GM23338 (cell line): ENCODE data around the gene LAMC2. TPM values are rescaled to one million over a fixed set of nuclear protein-coding genes. Genes with fewer than 3 reads are reported as not detected.

ENCODE experiments used
- ATAC-seq: fragments of 200-7000 bp; cut with Tn5 transposase; 3 replicates; pipeline ENCODE4 v1.9.1; 2020
- DNase-seq: peaks from one replicate; pipeline ENCODE4 v3.0.0-alpha.2; 2015; ENCODE audit warnings: low spot score
- H2AFZ ChIP-seq: fragments of 200-600 bp; sonication (generic); 2 replicates; pipeline ENCODE4 v1.8.0; 2016; ENCODE audit warnings: antibody characterized with exemption, mild to moderate bottlenecking, moderate library complexity
- H3F3A ChIP-seq: fragments of 200-600 bp; sonication (generic); replicated peaks from 2 replicates; pipeline ENCODE4 v1.8.0; 2017; ENCODE audit warnings: antibody characterized with exemption, mixed run types, low read depth
- H3K27ac ChIP-seq: fragments of 200-600 bp; sonication (generic); 2 replicates; pipeline ENCODE4 v1.6.1; 2016; ENCODE audit warnings: low read depth
- H3K27me3 ChIP-seq: fragments of 200-600 bp; sonication (generic); 2 replicates; pipeline ENCODE4 v1.8.0; 2016; ENCODE audit warnings: mild to moderate bottlenecking, mixed run types, moderate library complexity; ENCODE audit not compliant: insufficient read depth
- H3K36me3 ChIP-seq: fragments of 200-600 bp; sonication (generic); 2 replicates; pipeline ENCODE4 v1.8.0; 2016; ENCODE audit warnings: mild to moderate bottlenecking; ENCODE audit not compliant: insufficient read depth
- H3K4me1 ChIP-seq: fragments of 200-600 bp; sonication (generic); 2 replicates; pipeline ENCODE4 v1.8.0; 2016; ENCODE audit warnings: mild to moderate bottlenecking, moderate library complexity; ENCODE audit not compliant: insufficient read depth
- H3K4me2 ChIP-seq: fragments of 200-600 bp; sonication (generic); 2 replicates; pipeline ENCODE4 v1.7.1; 2017; ENCODE audit warnings: mixed run types
- H3K4me3 ChIP-seq: fragments of 200-600 bp; sonication (generic); 2 replicates; pipeline ENCODE4 v1.6.1; 2016; ENCODE audit warnings: mixed run types
- H3K79me2 ChIP-seq: fragments of 200-600 bp; sonication (generic); replicated peaks from 2 replicates; pipeline ENCODE4 v1.8.0; 2017; ENCODE audit warnings: mild to moderate bottlenecking; ENCODE audit not compliant: insufficient read depth
- H3K9me2 ChIP-seq: fragments of 200-600 bp; sonication (generic); 2 replicates; pipeline ENCODE4 v1.8.0; 2017; ENCODE audit not compliant: insufficient read depth
- H4K20me1 ChIP-seq: fragments of 200-600 bp; sonication (generic); replicated peaks from 2 replicates; pipeline ENCODE4 v1.8.0; 2017; ENCODE audit warnings: mild to moderate bottlenecking; ENCODE audit not compliant: insufficient read depth
- H3K27ac Mint-ChIP-seq: 2 replicates; pipeline ENCODE4 v1.8.0; 2020; ENCODE audit warnings: inconsistent platforms, mild to moderate bottlenecking, moderate library complexity, mixed read lengths
- H3K27me3 Mint-ChIP-seq: 3 replicates; pipeline ENCODE4 v1.8.0; 2022; ENCODE audit warnings: low read depth, mild to moderate bottlenecking, moderate library complexity, mixed read lengths, inconsistent platforms; ENCODE audit not compliant: insufficient read depth, poor library complexity
- H3K36me3 Mint-ChIP-seq: 3 replicates; pipeline ENCODE4 v1.8.0; 2021; ENCODE audit warnings: low read depth, mild to moderate bottlenecking, inconsistent platforms, moderate library complexity, mixed read lengths
- H3K4me1 Mint-ChIP-seq: 3 replicates; pipeline ENCODE4 v1.8.0; 2020; ENCODE audit warnings: mild to moderate bottlenecking, inconsistent platforms, mixed read lengths
- H3K4me3 Mint-ChIP-seq: 3 replicates; pipeline ENCODE4 v1.8.0; 2021; ENCODE audit warnings: moderate library complexity, mild to moderate bottlenecking, inconsistent platforms, mixed read lengths
- H3K9me3 Mint-ChIP-seq: 3 replicates; pipeline ENCODE4 v1.8.0; 2020; ENCODE audit warnings: moderate library complexity, mild to moderate bottlenecking, inconsistent platforms, mixed read lengths
- CREB1 ChIP-seq: fragments of 250-450 bp; sonication (Bioruptor Pico); IDR thresholded peaks from 2 replicates; pipeline ENCODE4 v1.5.0; 2020; ENCODE audit warnings: low read depth, mild to moderate bottlenecking, moderate library complexity
- ETS1 ChIP-seq: IDR thresholded peaks from 2 replicates; pipeline ENCODE4 v1.6.1; 2016; ENCODE audit warnings: antibody characterized with exemption
- EZH2 ChIP-seq: fragments of 200-600 bp; sonication (generic); IDR thresholded peaks from one replicate; pipeline ENCODE4 v1.8.0; 2017; ENCODE audit warnings: antibody characterized with exemption, mild to moderate bottlenecking, low read depth; ENCODE audit not compliant: unreplicated experiment
- NANOG ChIP-seq: IDR thresholded peaks from 2 replicates; pipeline ENCODE4 v1.6.1; 2016; ENCODE audit warnings: antibody characterized with exemption, borderline replicate concordance
- POLR2AphosphoS5 ChIP-seq: IDR thresholded peaks from 2 replicates; pipeline ENCODE4 v1.6.1; 2016; ENCODE audit warnings: antibody characterized with exemption, low read depth
- REST ChIP-seq: IDR thresholded peaks from one replicate; pipeline ENCODE4 v1.6.1; 2018; ENCODE audit warnings: antibody characterized with exemption; ENCODE audit not compliant: unreplicated experiment
- STAT1 ChIP-seq: IDR thresholded peaks from one replicate; pipeline ENCODE4 v1.6.1; 2016; ENCODE audit warnings: antibody characterized with exemption; ENCODE audit not compliant: unreplicated experiment
- ZNF114 ChIP-seq: fragments of 250-450 bp; sonication (Bioruptor Pico); IDR thresholded peaks from 2 replicates; pipeline ENCODE4 v1.5.0; 2020; ENCODE audit warnings: mild to moderate bottlenecking, moderate library complexity
- ZNF331 ChIP-seq: fragments of 250-450 bp; sonication (Bioruptor Pico); IDR thresholded peaks from 2 replicates; pipeline ENCODE4 v1.5.0; 2020; ENCODE audit warnings: low read depth, mild to moderate bottlenecking, moderate library complexity
- ZNF462 ChIP-seq: fragments of 250-450 bp; sonication (Bioruptor Pico); IDR thresholded peaks from 2 replicates; pipeline ENCODE4 v1.5.0; 2020; ENCODE audit warnings: mild to moderate bottlenecking, moderate library complexity
- polyA plus RNA-seq: library from polyadenylated mRNA; unstranded; fragments of >200 nt; fragmentation: Nextera tagmentation; extraction: Ambion mirVana; gene quantifications from 2 replicates; pipeline ENCODE4 v1.2.1, GENCODE V29; 2016
- total RNA-seq: library from RNA; depleted of rRNA; stranded (reverse); fragments of >200 nt; shearing (Covaris generic); gene quantifications from 2 replicates; pipeline ENCODE4 v1.2.3, GENCODE V29; 2014

Gene LAMC2
- total and polyA plus RNA-seq, 2 experiments from 2014 or later: 4.3 to 19.5 TPM

DNA sequence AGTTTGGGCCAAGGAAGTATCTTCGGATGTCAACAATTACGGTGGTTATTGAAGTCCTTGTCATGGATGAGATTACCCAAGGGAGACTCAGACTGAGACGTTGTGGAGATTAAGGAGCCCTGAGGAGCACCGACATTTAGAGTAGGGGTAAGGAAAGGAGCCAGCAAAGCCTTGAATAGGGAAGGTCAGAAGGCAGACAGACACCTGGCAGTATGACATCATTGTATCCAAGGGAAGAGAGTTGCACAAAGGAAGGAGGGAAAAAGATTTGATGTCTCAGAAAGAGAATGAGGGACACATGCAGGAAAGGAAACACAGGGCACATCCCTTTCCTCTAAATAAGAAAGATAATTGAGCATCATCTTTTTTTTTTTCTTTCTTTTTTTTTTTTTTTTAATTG lies 11.7 kb downstream of the LAMC2 start (continued):
- TF ChIP-seq POLR2AphosphoS5 (no peak), REST (no peak), ZNF114 (CRISPR knock-in tag) (no peak)

- no peaks in the 10 kb centered on the region for H3K79me2 ChIP-seq
- H3K27ac Mint-ChIP-seq: no peak overlapping the region
- DNase-seq (no peak), ATAC-seq (no peak)
- H3K4me3 ChIP-seq: no peak overlapping the region
- no peaks in the 10 kb centered on the region; the same call in 2 of the 3 replicates for H3K36me3 Mint-ChIP-seq
- no peak overlapping the region for H3K27ac ChIP-seq
- no peaks in the 10 kb centered on the region for H3K36me3 ChIP-seq
- H3K4me1 Mint-ChIP-seq: peaks cover 28% of the 10 kb centered on the region
- no peak overlapping the region for H3K4me2 ChIP-seq
- no peak overlapping the region for H3K4me3 Mint-ChIP-seq
- H3K9me2 ChIP-seq: no peaks in the 10 kb centered on the region
- no peaks in the 10 kb centered on the region for H3K27me3 Mint-ChIP-seq
- no peaks in the 10 kb centered on the region for H4K20me1 ChIP-seq
- H3F3A ChIP-seq: no peaks in the 10 kb centered on the region
- no peak overlapping the region for H2AFZ ChIP-seq
- no peaks in the 10 kb centered on the region for H3K27me3 ChIP-seq
- no peaks in the 10 kb centered on the region for H3K9me3 Mint-ChIP-seq
- H3K4me1 ChIP-seq: peaks cover 29% of the 10 kb centered on the region
- no peak for TF ChIP-seq ZNF114 (CRISPR knock-in tag)
- no peak for TF ChIP-seq REST
- no peak for TF ChIP-seq ZNF462 (CRISPR knock-in tag)
- no peak for TF ChIP-seq CREB1 (CRISPR knock-in tag)
- TF ChIP-seq POLR2AphosphoS5: no peak
- TF ChIP-seq EZH2: no peak
- TF ChIP-seq NANOG: no peak
- TF ChIP-seq ZNF331 (CRISPR knock-in tag): no peak
- TF ChIP-seq STAT1: no peak
- no peak for TF ChIP-seq ETS1
Measured at GRCh38 chr1:183198463-183198862, 12.4 kb downstream of the LAMC2 start.
